Measurements from ENCODE around the gene TMEM95.
"Not testable (repeated sequence)": the region's sequence is repeated elsewhere in the genome, so short reads cannot be mapped to it uniquely, and the experiment has no call there.

Gene TMEM95

GRCh38 chr17:7348478-7349242 is 6.3 kb upstream of the TMEM95 start:
- DNase-seq, result no peak

GRCh38 chr17:7351665-7352502 is 3.1 kb upstream of the TMEM95 start, which contains the start of gene KCTD11:
Gene KCTD11, plus strand, starts transcription at chr17:7352162.
- DNase-seq, result peak; percentile 80

- no peak for DNase-seq
Measured at GRCh38 chr17:7352503-7352889, 2.5 kb upstream of the TMEM95 start.

GRCh38 chr17:7352910-7353635 is 1.9 kb upstream of the TMEM95 start:
- no peak for DNase-seq

- DNase-seq, result no peak
Measured at GRCh38 chr17:7354262-7354843, 603 bp upstream of the TMEM95 start.

GRCh38 chr17:7355573-7355972 is 617 bp downstream of the TMEM95 start:
- DNase-seq, result no peak

GRCh38 chr17:7356072-7356549 is 1.2 kb downstream of the TMEM95 start:
- DNase-seq, result peak; percentile 90

- DNase-seq, result no peak
Measured at GRCh38 chr17:7356756-7357155, 1.8 kb downstream of the TMEM95 start.

- no peak for DNase-seq
Measured at GRCh38 chr17:7357381-7357780, 2.4 kb downstream of the TMEM95 start.

GRCh38 chr17:7361906-7362305 is 7.0 kb downstream of the TMEM95 start:
- DNase-seq, result no peak

GRCh38 chr17:7363311-7363710 is 8.4 kb downstream of the TMEM95 start:
- DNase-seq, result no peak

GRCh38 chr17:7365963-7366362 is 11.0 kb downstream of the TMEM95 start:
- not testable (repeated sequence) for DNase-seq

GRCh38 chr17:7367083-7367482 is 12.1 kb downstream of the TMEM95 start:
- no peak for DNase-seq

GRCh38 chr17:7367918-7368598 is 13.1 kb downstream of the TMEM95 start:
- no peak for DNase-seq

- not testable (repeated sequence) for DNase-seq
Measured at GRCh38 chr17:7368599-7368994, 13.6 kb downstream of the TMEM95 start.

GRCh38 chr17:7369825-7370224 is 14.9 kb downstream of the TMEM95 start:
- no peak for DNase-seq

- DNase-seq, result no peak
Measured at GRCh38 chr17:7370853-7371252, 15.9 kb downstream of the TMEM95 start.

GRCh38 chr17:7374353-7374752 is 19.4 kb downstream of the TMEM95 start:
- no peak for DNase-seq

GRCh38 chr17:7379134-7379533 is 24.2 kb downstream of the TMEM95 start:
- DNase-seq, result no peak

- DNase-seq, result no peak
Measured at GRCh38 chr17:7380321-7380720, 25.4 kb downstream of the TMEM95 start.

- DNase-seq, result no peak
Measured at GRCh38 chr17:7380855-7381683, 26.1 kb downstream of the TMEM95 start, which contains the start of gene TNK1. Gene TNK1, plus strand, starts transcription at chr17:7381089. Its CDS starts 1,838 bp downstream, at chr17:7382927.
